ENCODE measurements around the gene NDUFS1.

- no peak for TF ChIP-seq POLR2A (IDR thresholded peaks at IDR 0.05)
- TF ChIP-seq, protein P1, sequence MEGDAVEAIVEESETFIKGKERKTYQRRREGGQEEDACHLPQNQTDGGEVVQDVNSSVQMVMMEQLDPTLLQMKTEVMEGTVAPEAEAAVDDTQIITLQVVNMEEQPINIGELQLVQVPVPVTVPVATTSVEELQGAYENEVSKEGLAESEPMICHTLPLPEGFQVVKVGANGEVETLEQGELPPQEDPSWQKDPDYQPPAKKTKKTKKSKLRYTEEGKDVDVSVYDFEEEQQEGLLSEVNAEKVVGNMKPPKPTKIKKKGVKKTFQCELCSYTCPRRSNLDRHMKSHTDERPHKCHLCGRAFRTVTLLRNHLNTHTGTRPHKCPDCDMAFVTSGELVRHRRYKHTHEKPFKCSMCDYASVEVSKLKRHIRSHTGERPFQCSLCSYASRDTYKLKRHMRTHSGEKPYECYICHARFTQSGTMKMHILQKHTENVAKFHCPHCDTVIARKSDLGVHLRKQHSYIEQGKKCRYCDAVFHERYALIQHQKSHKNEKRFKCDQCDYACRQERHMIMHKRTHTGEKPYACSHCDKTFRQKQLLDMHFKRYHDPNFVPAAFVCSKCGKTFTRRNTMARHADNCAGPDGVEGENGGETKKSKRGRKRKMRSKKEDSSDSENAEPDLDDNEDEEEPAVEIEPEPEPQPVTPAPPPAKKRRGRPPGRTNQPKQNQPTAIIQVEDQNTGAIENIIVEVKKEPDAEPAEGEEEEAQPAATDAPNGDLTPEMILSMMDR (IDR thresholded peaks at IDR 0.05) = no peak
Observed at GRCh38 chr2:206082298-206082843, 76.9 kb downstream of the NDUFS1 start.

Measured in testis (tissue), 2 donors.